GM18508 (cell line): ENCODE measurements around the gene CACNA1S.
A peak's percentile ranks its signal among the peaks of the same experiment; 100 is the strongest.

ENCODE experiments used
- ATAC-seq: cut with Tn5 transposase; IDR thresholded peaks from one replicate; pipeline ENCODE4 v1.9.1; 2021; ENCODE audit warnings: moderate number of reproducible peaks; ENCODE audit not compliant: insufficient read depth, unreplicated experiment

The CACNA1S gene

DNA sequence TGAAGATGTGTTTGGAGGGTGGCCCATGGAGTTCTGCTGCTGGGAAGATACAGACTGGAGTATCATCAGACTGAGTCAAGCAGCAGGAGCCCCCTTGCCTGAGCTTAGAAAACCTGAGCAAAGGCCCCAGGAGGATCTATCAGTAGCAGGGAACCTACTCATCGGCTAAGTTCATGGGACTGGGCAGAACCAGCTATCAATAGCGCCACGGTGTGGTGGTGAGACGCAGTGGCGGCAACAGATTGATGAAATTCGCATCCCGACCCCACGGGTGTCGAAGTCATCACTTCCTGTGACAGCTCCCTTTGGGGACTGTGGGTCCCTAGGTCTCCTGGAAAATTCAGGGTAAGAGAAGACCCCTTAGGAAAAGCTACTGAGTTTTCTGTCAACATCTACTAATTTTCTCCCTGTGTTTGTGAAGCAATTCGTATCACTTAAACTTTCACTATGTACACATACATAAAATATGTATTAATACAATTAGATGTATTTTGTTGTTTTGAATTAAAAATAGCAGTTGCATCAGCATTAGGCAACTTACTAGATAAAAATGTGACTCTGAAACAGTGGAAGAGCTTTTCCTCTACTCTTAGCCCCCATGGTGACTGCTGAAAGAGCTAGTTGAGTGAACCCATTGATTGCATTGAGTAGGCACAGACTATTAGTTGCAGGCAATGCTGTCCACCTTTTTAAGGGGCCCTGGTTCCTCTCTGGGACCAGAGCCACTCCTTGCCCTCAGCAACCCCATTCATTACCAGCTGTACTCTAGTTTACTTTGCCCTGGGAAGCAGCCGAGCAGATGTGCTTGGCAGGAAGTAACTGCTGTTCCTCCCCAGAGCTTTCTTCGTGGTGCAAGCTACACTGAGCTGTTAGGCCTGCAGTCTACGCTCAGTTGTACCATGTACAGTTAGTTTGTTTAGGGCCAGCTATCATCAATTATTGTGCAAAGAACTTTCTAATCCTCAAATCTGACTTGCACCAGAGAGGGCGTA is 7.3 kb upstream of the CACNA1S start:
- ATAC-seq, result no peak

DNA sequence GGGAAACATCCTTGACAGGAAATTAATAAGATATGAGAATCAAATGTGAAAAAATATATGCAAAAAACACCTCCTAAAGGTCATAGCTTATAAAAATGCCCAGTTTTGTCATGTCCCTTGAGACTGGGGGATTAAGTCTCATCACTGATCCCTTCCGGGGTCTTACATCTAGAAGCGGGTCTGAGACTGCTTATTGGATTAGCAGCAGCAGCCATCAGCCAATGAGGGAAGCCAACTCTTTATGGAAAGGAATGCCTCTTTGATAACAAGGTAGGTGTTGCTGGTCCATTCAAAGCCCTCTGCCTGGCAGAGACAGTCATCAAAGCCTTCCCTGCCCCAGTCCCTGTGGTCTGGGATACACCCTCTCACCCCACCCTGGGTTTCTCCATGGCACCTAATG is 3.9 kb upstream of the CACNA1S start:
- ATAC-seq, result no peak

- ATAC-seq, result no peak
These were observed 3.2 kb upstream of the CACNA1S start for GRCh38 chr1:201115390-201115937.

GRCh38 chr1:201114245-201115131 is 2.3 kb upstream of the CACNA1S start:
- peak; percentile 53 for ATAC-seq

GRCh38 chr1:201113451-201114244 is 1.4 kb upstream of the CACNA1S start:
- ATAC-seq, result no peak

GRCh38 chr1:201112926-201113325 is 700 bp upstream of the CACNA1S start:
- no peak for ATAC-seq

DNA sequence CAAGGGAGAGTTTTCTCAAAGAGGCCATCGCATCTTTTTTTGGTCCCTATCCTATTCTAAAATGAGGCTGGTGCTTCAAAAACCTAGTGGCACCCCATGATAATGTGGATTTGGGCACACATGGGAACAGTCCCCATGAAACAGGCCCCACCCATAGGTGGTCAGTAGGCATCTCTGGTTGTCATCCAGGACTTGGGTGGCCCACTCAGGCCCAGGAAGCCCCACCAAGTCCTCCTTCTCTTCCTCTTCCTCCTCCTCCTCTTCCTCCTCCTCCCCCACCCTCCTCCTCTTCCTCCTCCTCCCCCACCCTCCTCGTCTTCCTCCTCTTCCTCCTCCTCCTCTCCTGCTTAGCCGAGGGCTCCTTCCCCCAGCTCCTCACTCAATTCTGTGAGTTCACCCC is 554 bp downstream of the CACNA1S start:
- no peak for ATAC-seq

GRCh38 chr1:201111156-201111555 is 1.1 kb downstream of the CACNA1S start:
- ATAC-seq, result no peak

GRCh38 chr1:201110616-201111015 is 1.6 kb downstream of the CACNA1S start:
- ATAC-seq, result no peak

DNA sequence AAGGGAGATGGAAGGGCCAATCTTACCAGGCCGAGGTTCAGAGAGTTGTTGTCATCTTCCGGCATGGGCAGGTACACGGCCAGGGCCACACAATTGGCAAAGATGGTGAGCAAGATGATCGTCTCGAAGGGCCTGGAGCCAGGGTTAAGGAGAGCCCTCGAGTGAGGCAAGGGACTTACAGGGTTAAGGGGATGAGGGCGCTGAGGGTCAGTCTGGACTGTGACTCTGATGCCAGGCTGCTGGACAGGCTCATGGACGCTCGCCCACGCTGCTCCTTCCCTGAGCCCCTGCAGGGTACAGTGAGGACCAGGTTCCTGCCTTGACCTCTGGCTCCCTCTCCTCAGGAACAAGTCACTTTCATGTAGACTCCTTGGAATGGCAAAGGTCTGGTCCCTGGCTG is 2.1 kb downstream of the CACNA1S start:
- no peak for ATAC-seq

- ATAC-seq, result no peak
These were observed 2.6 kb downstream of the CACNA1S start for GRCh38 chr1:201109651-201110050.

DNA sequence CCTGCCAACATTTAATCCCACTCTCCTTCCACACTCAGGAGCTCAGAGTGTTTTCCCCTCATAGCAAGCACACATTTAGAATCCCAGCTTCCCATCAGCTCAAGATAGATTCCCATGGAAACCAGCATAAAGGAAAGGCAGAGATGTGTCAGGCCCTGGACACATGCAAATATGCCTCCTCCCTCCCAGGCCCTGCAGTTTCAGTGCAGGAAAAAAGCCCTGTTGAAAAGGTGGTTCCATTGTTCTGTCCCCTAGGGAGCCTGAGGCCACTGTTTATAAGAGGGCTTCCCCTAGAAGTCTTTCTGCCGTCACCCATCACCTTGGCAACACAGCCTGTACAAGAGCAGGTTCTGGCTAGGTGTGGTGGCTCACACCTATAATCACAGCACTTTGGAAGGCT is 3.6 kb downstream of the CACNA1S start:
- no peak for ATAC-seq

- no peak for ATAC-seq
These were observed 6.5 kb downstream of the CACNA1S start for GRCh38 chr1:201105688-201106087.

DNA sequence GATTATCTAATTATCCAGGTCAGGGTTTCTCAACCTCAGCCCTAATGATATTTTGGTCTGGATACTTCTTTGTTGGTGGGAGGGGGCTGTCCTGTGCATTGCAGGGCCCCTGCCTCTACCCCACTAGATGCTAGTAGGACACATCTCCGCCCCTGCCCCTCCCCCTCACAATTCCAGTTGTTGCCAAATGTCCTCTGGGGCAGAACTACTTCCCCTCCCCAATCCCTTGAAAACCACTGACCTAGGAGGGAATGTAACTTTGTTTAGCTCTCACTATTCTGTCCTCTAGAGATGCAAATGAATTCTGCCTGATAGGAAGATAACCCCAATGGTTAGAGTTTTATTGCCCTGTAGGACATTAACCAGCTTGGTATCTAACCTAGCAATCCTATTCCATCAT is 8.1 kb downstream of the CACNA1S start:
- ATAC-seq, result no peak

DNA sequence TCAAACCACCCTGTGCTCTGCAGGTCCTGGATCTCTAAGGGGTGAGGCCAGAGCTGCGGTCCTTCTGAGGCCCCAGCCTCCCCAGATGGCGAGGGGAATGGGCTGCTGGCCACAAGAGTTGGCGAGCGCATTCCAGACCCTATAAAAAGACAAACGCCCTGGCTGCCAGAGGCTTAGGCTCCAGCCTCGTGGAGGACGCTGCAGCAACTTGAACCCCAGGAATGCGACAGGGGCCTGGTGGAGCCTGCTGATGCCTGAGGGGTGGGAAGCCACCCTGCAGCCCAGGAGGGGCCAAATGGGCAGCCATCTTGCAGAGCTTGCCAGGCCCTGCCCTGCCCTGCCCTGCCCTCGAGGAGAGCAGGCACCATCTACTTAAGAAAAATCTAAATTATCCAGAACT is 8.6 kb downstream of the CACNA1S start:
- no peak for ATAC-seq

GRCh38 chr1:201100169-201100930 is 11.9 kb downstream of the CACNA1S start:
- ATAC-seq, result no peak

GRCh38 chr1:201098992-201099677 is 13.1 kb downstream of the CACNA1S start:
- no peak for ATAC-seq

DNA sequence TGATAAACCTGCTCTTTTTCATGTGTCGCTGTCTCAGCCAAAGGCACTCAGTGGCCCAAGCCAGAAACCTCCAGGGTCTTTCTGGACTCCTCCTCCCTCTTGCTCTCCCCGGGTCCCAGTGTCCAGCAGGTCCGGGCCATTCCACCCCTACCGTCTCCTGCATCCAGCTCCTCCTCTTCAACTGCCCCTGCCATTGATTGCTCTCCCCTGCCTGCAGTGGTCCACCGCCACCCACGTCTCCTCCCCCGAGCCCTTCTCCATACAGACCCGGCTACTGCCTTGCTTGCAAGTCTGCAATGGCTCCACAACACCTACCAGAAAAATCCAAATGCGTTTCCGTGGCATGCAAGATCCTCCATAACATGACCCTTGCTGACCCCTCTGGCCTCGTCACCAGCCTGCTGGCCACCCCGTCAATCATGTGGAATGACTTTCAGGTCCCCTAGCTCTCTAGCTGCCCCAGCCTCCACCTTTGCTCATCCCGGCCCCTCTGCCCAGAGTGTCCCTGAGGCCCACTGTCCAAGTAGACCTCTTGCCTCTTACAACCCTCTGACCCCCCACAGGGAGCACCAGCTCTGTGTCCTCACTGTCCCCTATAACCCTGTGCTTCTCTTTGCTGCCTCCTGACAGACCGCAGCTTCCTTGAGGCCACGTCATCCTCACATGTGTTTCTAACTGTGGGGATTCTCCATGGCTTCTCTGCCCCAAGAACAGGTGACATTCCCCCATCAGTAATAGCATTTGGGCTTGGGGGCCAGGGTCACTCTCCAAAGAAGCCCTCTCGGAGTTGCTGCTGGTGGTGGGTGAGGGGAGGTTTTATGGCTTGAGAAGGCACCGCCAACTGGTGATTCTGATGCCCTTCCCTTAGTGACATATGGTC is 15.0 kb downstream of the CACNA1S start:
- ATAC-seq, result no peak
